Activated T-cell treated with anti-CD3 and anti-CD28 coated beads, Interleukin-2, amount 50 U/mL, for 1 hour (primary cell): Measurements from ENCODE around the gene PAPPA2.

Experiments
- DNase-seq: peaks from one replicate; pipeline ENCODE4 v3.0.0-alpha.2; 2020

Gene PAPPA2

DNA sequence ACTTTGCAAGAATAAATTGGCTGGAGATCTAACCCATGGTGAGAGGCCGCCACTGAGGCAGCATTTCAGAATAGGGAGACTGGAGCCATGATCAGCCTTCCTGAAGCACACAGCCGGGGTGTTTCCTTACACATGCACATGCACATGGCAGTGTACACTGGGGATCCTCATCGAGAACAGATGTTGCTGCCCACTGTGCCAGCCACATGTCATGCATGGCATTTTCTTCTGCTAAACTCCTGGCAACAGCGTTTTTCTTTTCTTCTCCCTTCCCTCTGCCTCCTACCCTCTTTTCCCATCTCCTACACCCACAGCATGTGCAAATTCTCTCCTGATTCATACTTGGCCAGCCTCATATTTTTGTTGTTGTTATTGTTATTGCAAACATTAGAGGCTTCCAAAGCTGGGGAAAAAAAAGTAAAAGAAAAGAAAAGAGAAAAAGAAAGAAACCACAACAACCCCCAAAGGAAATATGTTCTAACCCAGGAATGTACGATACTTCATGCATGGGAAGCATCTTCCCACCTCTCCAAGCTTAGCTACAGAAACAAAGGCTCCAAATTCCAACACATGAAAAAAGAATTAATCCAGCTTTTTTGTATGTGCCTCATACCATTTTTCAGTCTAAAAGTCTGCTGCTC, 357.5 kb downstream of the PAPPA2 start:
- no peak for DNase-seq

GRCh38 chr1:176826265-176826664, 363.3 kb downstream of the PAPPA2 start:
- DNase-seq: no peak

DNA sequence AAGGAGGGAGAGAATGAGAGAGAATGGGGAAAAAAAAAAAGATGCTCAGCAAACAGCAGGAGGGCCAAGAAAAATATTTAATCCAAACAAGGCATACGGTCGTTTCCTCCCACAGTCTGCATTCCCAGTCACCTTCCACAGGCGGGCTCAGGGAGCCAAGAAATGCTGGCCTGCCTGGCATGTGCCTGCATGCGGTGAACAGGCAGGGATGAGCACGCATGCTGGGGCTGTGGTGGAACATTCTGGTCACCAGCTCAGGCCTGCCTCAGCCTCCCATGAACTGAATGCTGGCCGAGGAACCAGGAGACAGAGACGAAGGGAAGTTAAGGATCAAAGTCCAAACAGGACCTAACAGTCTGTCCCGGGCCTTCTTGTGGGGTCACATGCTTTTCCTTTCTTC, 366.3 kb downstream of the PAPPA2 start:
- no peak for DNase-seq

DNA sequence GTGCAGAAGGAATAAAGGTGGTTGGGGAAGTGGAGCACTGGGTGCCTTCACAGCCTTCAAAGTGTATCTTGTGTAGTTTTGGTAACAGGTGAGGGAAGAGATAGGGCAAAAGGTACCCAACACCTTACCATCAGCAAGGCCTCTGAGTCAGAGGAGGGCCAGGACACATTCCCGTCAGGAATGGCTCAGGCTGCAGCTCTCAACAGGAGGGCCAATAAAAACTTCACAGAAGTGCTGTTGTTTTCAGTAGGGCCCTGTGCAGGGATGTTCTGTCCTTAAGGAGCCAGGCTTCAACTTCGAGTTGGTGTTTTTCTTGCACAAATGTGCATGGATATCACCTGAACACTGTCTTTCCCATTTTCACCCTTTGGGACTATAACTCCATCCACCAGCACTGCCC, 368.2 kb downstream of the PAPPA2 start:
- no peak for DNase-seq

DNA sequence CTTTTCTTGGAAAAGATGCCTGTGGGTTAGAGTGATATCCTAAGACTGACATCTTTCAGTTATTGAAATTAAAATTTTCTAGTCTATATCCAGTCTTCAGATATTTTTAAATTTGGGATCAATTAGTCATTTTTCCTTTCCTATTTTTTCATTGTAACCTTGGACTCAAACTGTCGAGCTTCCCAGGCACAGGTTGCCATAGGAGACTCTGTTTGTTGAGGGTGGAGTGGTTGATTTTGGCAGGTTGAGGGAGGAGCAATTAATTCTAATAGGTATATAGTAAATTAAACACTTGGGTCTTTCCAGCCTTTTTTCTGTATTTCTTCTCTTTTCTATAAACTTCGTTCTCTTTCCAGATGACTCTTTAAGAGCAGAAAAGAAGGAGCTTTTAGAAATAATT, 374.7 kb downstream of the PAPPA2 start:
- DNase-seq: no peak

GRCh38 chr1:176838276-176838995, 375.5 kb downstream of the PAPPA2 start:
- DNase-seq: no peak

GRCh38 chr1:176839216-176839615, 376.2 kb downstream of the PAPPA2 start:
- DNase-seq: no peak

DNA sequence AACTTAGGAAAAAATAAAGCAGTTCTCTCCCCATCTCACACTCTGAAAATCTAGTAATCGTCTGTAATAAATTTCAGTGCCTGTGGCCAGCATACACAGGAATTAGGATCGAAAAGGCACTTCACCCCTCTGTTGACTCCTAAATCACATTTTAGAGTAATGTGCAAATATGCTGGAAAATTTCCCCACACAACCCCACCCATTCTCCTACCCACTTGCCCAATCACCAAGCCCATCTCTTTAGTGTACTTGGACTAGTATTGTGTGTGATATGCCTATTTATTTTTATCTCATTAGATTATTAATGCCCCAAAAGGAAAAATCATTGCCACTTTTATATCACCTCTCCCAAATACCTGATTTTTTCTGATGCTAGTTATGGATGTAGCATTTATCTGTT, 378.3 kb downstream of the PAPPA2 start:
- DNase-seq: no peak

- DNase-seq: no peak
Measured at GRCh38 chr1:176843352-176844297, 380.6 kb downstream of the PAPPA2 start.

GRCh38 chr1:176847052-176847451, 384.1 kb downstream of the PAPPA2 start:
- DNase-seq: no peak

GRCh38 chr1:176849281-176849680, 386.3 kb downstream of the PAPPA2 start:
- no peak for DNase-seq

GRCh38 chr1:176850871-176851270, 387.9 kb downstream of the PAPPA2 start:
- DNase-seq: no peak

GRCh38 chr1:176852124-176852523, 389.1 kb downstream of the PAPPA2 start:
- DNase-seq: no peak

GRCh38 chr1:176853503-176853902, 390.5 kb downstream of the PAPPA2 start:
- DNase-seq: no peak

DNA sequence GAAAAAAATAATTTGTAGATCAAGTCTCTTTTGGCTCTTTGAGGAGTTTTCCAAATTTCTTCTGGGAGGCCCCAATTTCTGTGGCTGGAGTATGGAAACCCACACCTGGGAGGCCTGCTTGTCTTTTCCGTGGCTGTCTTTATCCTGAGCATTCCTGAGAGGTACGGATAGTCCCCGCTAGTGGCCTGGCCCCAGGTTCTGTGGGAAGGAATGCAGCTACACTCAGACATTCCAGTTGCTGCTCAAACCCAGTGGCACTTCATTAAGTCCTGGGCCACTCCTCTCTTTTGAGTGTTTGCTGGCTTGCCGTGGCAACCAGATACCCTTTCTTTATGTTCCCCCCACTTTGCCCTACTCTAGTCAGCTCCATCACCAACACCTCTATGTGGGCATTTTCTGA, 391.1 kb downstream of the PAPPA2 start:
- no peak for DNase-seq

DNA sequence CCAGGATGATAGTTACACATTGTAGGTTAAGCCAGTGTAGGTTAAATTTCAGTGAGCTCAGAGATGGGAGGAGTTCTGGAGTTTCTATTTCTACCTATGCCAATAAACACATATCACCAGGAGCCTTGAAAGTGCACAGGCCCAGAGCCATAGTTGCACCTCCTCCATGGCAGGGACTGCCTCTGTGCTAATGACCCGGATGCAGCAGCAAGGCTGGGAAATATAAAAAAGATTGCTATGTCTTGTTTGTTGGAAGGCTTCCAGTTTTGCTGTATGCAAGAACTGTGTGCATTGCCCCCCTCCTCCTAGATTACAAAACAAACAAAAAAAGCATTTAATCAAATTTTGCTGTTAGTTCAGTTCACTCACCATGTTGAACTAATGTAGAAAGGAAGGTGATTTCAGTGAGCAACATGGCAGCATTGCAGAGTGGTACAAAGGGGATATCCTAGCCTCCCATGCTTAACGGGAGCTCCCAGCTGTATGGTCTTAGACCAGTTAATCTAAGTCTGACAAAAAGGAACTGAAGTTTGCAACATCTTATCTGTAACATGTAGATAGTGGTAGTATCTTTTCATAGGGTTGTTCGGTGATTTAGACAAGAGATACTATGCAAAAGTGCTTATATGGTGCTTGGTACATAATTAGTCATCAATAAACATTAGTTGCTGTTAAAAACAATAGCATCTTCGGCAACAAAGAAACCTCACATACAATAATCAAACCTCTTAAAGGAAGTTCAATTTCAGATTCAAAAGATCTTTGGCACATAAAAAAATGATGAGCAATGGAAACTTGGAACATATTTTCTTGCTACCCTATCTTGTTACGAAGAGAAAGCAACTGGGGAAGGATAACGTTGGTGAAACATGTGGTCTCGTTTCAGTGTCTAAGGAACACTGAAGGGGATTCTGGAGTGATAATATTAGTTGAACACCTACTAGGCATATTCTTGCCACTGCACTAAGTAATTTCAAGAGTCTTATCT, 392.1 kb downstream of the PAPPA2 start:
- no peak for DNase-seq

DNA sequence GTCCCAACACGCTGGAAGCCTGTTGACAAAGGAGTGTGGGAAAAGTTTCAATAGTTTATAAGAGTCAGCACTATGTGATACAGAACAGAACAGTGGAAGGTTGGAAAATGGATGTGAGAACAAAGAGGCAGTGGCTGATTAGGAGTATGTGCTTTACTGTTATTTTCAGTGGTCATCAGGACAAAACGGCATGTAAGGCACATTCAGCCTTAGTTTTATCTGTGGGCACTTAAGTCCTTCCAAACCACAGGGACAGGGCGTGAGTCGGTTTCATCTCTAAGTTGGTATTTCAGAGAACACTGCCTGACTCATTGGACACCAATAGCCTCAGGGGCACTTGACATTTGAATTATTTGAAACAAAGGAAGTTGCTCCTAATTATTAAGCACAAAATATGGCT, 394.7 kb downstream of the PAPPA2 start:
- no peak for DNase-seq

DNA sequence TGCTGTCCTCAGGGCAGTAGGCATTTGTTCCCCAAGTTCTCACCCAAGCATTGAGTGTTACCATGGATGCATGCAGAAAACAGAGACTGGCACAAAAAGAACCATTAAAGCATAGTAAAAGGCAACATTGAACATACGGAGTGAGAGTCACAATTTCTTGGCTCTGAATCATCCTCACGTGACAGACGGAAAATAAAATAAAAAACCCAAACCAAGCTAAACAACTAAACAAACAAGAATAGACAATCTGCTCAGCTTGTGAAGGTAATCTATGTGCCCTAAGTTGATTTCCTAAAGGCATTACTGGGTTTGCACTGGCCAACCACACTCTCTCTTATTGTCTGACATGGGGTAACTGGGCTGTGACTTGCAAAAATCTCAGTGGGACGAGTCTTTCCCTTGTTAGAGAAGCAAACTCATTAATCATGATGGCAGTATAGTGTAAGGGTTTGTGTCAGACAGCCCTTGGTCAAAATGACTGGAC, 395.5 kb downstream of the PAPPA2 start:
- DNase-seq: no peak

DNA sequence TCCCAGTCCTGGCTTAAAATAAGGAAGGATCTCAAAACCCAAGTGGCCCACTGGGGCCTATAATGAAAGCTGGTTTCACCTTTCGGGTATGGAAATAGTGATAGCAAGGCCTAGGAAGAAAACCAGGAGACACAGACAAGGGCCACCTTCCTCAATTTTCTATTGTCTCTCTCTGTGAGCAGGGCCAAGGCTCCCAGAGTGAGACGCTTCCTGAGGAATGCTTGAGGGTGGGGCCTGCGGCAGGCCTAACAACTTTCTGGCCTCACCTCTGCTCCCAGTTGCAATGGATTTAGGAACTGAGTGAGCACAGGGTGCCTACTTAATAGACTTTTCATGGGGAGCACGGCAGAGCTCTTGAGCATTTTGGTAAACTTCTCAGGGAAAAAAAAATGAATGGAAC, 400.6 kb downstream of the PAPPA2 start:
- no peak for DNase-seq

- DNase-seq: no peak
Measured at GRCh38 chr1:176864211-176864610, 401.2 kb downstream of the PAPPA2 start.

- no peak for DNase-seq
Measured at GRCh38 chr1:176866011-176866714, 403.2 kb downstream of the PAPPA2 start.

DNA sequence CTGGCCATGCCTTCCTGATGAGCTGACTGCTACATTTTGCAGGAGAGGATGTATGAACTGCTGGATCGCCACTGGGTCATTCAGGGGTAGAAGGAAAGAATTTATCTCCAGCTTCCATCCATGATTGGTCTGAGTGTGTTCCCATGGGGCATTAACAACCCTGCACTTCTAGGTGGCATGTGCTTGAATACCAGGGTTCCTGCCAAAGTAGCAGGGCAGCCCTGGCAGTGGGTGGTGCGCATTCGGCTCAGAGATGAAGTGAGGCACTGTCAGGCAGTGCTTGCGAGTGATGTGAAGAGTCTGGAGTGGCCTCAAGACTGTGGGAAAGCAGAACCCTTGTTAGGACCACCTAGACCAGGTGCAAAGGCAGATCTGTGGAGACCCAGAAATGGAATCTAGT, 406.6 kb downstream of the PAPPA2 start:
- DNase-seq: no peak
